MCF 10A (cell line): Measurements from ENCODE around the gene ZNF407. TPM values are rescaled to one million over a fixed set of nuclear protein-coding genes. Genes with fewer than 3 reads are reported as not detected.

Source experiments
- BruUV-seq: library from RNA; stranded (reverse); fragments of 400-500 nt; replicated peaks from 2 replicates; lab custom pipeline; 2021; lab: Mats Ljungman, UMichigan
- CTCF ChIA-PET: fragments of 300-600 bp; sonication (Branson Sonifier 250); formaldehyde crosslinking; extraction: SDS; loops from one replicate; lab custom pipeline; 2021; ENCODE audit warnings: antibody characterized with exemption, inconsistent platforms; lab: Yijun Ruan, JAX
- POLR2A ChIA-PET: fragments of 300-600, 350-650 bp; sonication (Branson Sonifier 250); formaldehyde crosslinking; extraction: SDS; loops from one replicate; lab custom pipeline; 2020; ENCODE audit warnings: antibody characterized with exemption, inconsistent platforms; lab: Yijun Ruan, JAX
- DNase-seq: peaks from one replicate; pipeline ENCODE4 v3.0.0-alpha.2; 2018; ENCODE audit not compliant: unreplicated experiment
- H3K27ac Mint-ChIP-seq: one replicate; pipeline ENCODE4 v1.8.0; 2022; ENCODE audit warnings: mild to moderate bottlenecking, low read depth, mixed read lengths; ENCODE audit not compliant: unreplicated experiment
- H3K27me3 Mint-ChIP-seq: one replicate; pipeline ENCODE4 v1.8.0; 2022; ENCODE audit warnings: mixed read lengths; ENCODE audit not compliant: insufficient read depth, unreplicated experiment
- H3K36me3 Mint-ChIP-seq: one replicate; pipeline ENCODE4 v1.8.0; 2022; ENCODE audit warnings: mild to moderate bottlenecking, moderate library complexity, mixed read lengths; ENCODE audit not compliant: insufficient read depth, unreplicated experiment
- H3K4me1 Mint-ChIP-seq: one replicate; pipeline ENCODE4 v1.8.0; 2022; ENCODE audit warnings: mixed read lengths; ENCODE audit not compliant: insufficient read depth, unreplicated experiment
- H3K4me3 Mint-ChIP-seq: one replicate; pipeline ENCODE4 v1.8.0; 2022; ENCODE audit warnings: mild to moderate bottlenecking, moderate library complexity, mixed read lengths; ENCODE audit not compliant: unreplicated experiment
- H3K9me3 Mint-ChIP-seq: one replicate; pipeline ENCODE4 v1.8.0; 2022; ENCODE audit warnings: mixed read lengths; ENCODE audit not compliant: unreplicated experiment
- CTCF ChIP-seq: fragments of 200-600 bp; IDR thresholded peaks from one replicate; pipeline ENCODE4 v1.8.0; 2022; ENCODE audit warnings: antibody characterized with exemption, mild to moderate bottlenecking; ENCODE audit not compliant: unreplicated experiment
- intact Hi-C: fragments of 100-400 bp; cut with micrococcal nuclease; formaldehyde crosslinking; loops from 2 replicates; pipeline ENCODE4 v1.14.1; 2022
- total RNA-seq: library from RNA; stranded (reverse); gene quantifications from 2 replicates; pipeline ENCODE4 v1.2.3, GENCODE V29; 2022

ZNF407 gene
- total RNA-seq, 1 experiment from 2014 or later: 9.5 TPM

DNA sequence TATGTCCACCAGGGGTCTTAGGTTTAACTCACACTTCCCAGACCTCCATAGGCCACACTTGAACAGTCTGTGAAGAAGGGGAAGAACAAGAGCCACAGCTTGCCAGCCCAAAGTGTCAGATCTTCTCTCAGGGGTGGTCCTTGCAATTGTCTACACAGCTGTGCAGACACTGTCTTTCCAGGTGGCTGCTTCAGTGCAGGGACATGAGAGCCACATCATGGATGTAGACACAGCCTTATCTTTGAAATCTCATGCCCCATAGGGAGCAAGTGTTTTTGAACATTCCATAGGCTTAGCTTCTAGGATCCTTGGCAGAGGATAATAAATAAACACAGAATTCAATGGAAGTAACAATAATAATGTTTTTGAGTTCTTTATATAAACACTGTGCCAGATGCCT, 6.7 kb downstream of the ZNF407 start:
- no TSS peak for BruUV-seq
- H3K4me3 Mint-ChIP-seq: no peak overlapping the region
- POLR2A ChIA-PET: no interaction called here
- intact Hi-C loops: no loop called here
- H3K4me1 Mint-ChIP-seq: peaks cover 3% of the 10 kb centered on the region
- no peak overlapping the region for H3K27ac Mint-ChIP-seq
- no peak for TF ChIP-seq CTCF
- CTCF ChIA-PET: no interaction called here
- H3K27me3 Mint-ChIP-seq: no peaks in the 10 kb centered on the region
- no peaks in the 10 kb centered on the region for H3K9me3 Mint-ChIP-seq
- H3K36me3 Mint-ChIP-seq: no peaks in the 10 kb centered on the region
- no peak for DNase-seq

DNA sequence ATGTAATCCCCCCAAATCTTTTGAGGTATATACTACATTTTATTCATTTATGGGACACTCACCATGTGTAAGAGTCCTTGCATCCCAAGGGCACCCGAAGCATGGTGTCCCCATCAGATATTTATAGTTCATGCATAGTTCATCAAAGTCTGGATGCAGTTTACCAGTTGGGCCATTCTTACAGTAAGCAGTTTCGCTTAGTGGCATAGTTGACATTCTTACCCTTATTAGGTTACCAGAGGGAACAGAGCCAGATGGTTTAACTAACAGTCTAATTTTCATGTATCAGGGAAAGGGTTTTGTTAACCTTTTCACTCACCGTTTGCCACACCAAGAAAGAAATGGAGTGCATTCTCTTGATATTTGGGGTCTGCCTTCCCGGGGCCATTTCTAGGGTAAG, 7.1 kb downstream of the ZNF407 start:
- no peaks in the 10 kb centered on the region for H3K27me3 Mint-ChIP-seq
- ChIA-PET POLR2A (no interaction called here), CTCF (no interaction called here)
- BruUV-seq: no TSS peak
- no peak overlapping the region for H3K4me3 Mint-ChIP-seq
- TF ChIP-seq CTCF: no peak
- no peak overlapping the region for H3K27ac Mint-ChIP-seq
- no peak for DNase-seq
- H3K4me1 Mint-ChIP-seq: peaks cover 6% of the 10 kb centered on the region
- no peaks in the 10 kb centered on the region for H3K9me3 Mint-ChIP-seq
- no peaks in the 10 kb centered on the region for H3K36me3 Mint-ChIP-seq
- intact Hi-C loops: no loop called here

DNA sequence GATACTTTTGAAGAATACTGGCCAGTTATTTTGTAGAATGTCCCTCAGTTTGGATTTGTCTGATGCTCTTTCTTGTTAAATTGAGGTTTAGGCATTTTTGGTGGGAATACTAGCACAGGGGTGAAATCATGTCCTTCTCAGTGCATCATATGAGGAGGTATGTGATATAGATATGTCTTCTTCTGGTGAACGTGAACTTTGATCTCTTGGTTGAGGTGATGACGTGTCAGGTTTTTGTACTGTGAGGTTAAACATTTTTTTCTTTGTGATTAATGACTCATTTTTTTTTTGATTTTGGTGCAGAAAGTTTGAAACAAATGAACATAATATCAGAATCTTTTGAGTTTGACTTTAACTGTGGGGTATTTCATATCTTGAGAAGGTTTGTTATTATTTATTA, 11.0 kb downstream of the ZNF407 start:
- no peak for TF ChIP-seq CTCF
- Mint-ChIP-seq H3K27me3 (no peaks in the 10 kb centered on the region), H3K27ac (no peak overlapping the region), H3K36me3 (no peaks in the 10 kb centered on the region), H3K9me3 (no peaks in the 10 kb centered on the region), H3K4me1 (peaks cover 12% of the 10 kb centered on the region), H3K4me3 (no peak overlapping the region)
- no TSS peak for BruUV-seq
- intact Hi-C loops: no loop called here
- ChIA-PET POLR2A (interaction anchor here (0.7 to 1.5 kb wide), 2 partner anchors 10 to 70 kb away, joined by 3 to 6 read pairs; partner anchors contain the start of gene ZNF407), CTCF (no interaction called here)
- DNase-seq: no peak

DNA sequence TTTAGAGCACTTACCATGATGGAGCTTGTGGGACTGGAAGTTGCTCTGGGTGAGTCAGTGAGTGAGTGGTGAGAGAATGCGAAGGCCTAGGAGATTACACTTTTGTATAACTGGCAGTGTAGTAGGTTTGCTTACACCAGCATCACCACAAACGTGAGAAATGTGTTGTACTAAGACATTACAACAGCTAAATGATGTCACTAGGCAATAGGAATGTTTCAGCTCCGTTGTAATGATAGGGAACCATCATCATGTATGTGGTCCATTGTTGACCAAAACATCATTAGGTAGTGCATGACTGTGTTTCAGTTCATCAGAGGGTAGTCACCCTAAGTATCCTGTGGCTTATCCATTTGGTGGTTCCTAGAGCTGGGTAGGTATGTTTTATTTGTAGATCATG, 11.9 kb downstream of the ZNF407 start:
- Mint-ChIP-seq H3K9me3 (no peaks in the 10 kb centered on the region), H3K4me1 (peaks cover 12% of the 10 kb centered on the region), H3K36me3 (no peaks in the 10 kb centered on the region), H3K27ac (no peak overlapping the region), H3K27me3 (no peaks in the 10 kb centered on the region), H3K4me3 (no peak overlapping the region)
- no peak for DNase-seq
- POLR2A ChIA-PET: interaction anchor here (0.7 to 1.5 kb wide), 2 partner anchors 11 to 69 kb away, joined by 3 to 6 read pairs; partner anchors contain the start of gene ZNF407
- CTCF ChIA-PET: no interaction called here
- no peak for TF ChIP-seq CTCF
- intact Hi-C loops: no loop called here
- no TSS peak for BruUV-seq
